ENCODE measurements around the gene CD300LD.

DNA sequence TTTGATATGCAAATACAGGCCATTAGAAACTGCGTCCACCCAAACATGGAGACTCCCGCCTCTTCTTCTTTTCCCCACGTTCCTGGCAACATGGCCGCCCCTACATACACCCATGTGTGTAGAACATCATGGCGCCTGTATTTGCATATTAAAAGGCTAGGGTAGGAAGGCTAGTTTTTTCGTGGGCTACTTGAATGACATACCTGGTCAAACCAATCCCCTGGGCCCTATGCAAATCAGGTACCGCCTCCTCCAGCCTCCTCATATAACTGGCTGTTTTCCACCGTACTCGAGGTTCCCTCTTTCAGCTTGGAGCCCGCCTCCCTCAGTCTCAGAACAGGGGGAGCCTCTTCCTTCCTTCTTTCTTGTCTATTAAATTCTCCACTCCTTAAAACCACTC lies 60.0 kb downstream of the CD300LD start:
- peak in 1 of 4 donors; percentile 52 for TF ChIP-seq POLR2A (IDR thresholded peaks at IDR 0.05)
- TF ChIP-seq, protein P1, sequence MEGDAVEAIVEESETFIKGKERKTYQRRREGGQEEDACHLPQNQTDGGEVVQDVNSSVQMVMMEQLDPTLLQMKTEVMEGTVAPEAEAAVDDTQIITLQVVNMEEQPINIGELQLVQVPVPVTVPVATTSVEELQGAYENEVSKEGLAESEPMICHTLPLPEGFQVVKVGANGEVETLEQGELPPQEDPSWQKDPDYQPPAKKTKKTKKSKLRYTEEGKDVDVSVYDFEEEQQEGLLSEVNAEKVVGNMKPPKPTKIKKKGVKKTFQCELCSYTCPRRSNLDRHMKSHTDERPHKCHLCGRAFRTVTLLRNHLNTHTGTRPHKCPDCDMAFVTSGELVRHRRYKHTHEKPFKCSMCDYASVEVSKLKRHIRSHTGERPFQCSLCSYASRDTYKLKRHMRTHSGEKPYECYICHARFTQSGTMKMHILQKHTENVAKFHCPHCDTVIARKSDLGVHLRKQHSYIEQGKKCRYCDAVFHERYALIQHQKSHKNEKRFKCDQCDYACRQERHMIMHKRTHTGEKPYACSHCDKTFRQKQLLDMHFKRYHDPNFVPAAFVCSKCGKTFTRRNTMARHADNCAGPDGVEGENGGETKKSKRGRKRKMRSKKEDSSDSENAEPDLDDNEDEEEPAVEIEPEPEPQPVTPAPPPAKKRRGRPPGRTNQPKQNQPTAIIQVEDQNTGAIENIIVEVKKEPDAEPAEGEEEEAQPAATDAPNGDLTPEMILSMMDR (IDR thresholded peaks at IDR 0.05) = no peak
